ENCODE measurements around the gene SLC35C1. TPM values are rescaled to one million over a fixed set of nuclear protein-coding genes. Genes with fewer than 3 reads are reported as not detected.

Gene SLC35C1
- total RNA-seq: 1 to 10 TPM; 5.3 to 8.6 (median 7.2) TPM
- polyA plus RNA-seq: 10 to 100 TPM; 11.6 to 38.9 (median 20.4) TPM

GRCh38 chr11:45804761-45805304 lies at the start of gene SLC35C1:
Gene SLC35C1 (plus strand): TSS chr11:45805149. CDS start chr11:45805802, 653 bp downstream.
- intact Hi-C loops (cut with DNase I): loop anchor here (1.0 to 10.0 kb wide), 3 partner anchors 42 to 320 kb away; partner anchors contain the start of genes CRY2 and PHF21A
- 1% methylated on average over 49 of the region's 49 CpGs for WGBS, 2 donors
- peaks cover 0 to 7% (median 0%) of the 10 kb centered on the region in 4 donors for H3K36me3 ChIP-seq
- peak within 1 kb of the TSS; percentile 87 to 94 (median 89) for H3K27ac ChIP-seq
- H3K27me3 ChIP-seq: no peaks in the 10 kb centered on the region
- DNase-seq: peak; percentile 99
- TF ChIP-seq EP300 (IDR thresholded peaks at IDR 0.05) (no peak), CTCF (IDR thresholded peaks at IDR 0.05) (no peak), POLR2AphosphoS5 (IDR thresholded peaks at IDR 0.05) (peak; percentile 90 to 95 (median 95)), POLR2A (IDR thresholded peaks at IDR 0.05) (peak; percentile 68 to 90)
- no peaks in the 10 kb centered on the region for H3K9me3 ChIP-seq
- H3K4me3 ChIP-seq: peak within 1 kb of the TSS; percentile 63 to 92 (median 77)
- H3K4me1 ChIP-seq: peaks cover 0 to 47% (median 31%) of the 10 kb centered on the region in 4 donors

GRCh38 chr11:45755281-45755859 lies 49.6 kb upstream of the SLC35C1 start:
- H3K27ac ChIP-seq: peak overlapping the region in 1 of 4 donors; percentile 33
- no peaks in the 10 kb centered on the region for H3K36me3 ChIP-seq
- DNase-seq: no peak
- no peak for TF ChIP-seq POLR2A (IDR thresholded peaks at IDR 0.05)
- no peak for TF ChIP-seq EP300 (IDR thresholded peaks at IDR 0.05)
- no peak for TF ChIP-seq POLR2AphosphoS5 (IDR thresholded peaks at IDR 0.05)
- no peak for TF ChIP-seq CTCF (IDR thresholded peaks at IDR 0.05)
- intact Hi-C loops (cut with DNase I): no loop called here
- H3K4me1 ChIP-seq: peaks cover 0 to 18% (median 16%) of the 10 kb centered on the region in 4 donors
- H3K4me3 ChIP-seq: no peak overlapping the region
- no peaks in the 10 kb centered on the region for H3K9me3 ChIP-seq
- 53 to 59% methylated on average over 14 of the region's 14 CpGs for WGBS, 2 donors
- H3K27me3 ChIP-seq: peaks cover 0 to 23% (median 0%) of the 10 kb centered on the region in 3 donors

- H3K27me3 ChIP-seq: peaks cover 0 to 12% (median 0%) of the 10 kb centered on the region in 3 donors
- no peak overlapping the region for H3K4me3 ChIP-seq
- no peaks in the 10 kb centered on the region for H3K36me3 ChIP-seq
- 74 to 76% methylated on average over 13 of the region's 13 CpGs for WGBS, 2 donors
- no peaks in the 10 kb centered on the region for H3K9me3 ChIP-seq
- no peak for DNase-seq
- TF ChIP-seq EP300 (IDR thresholded peaks at IDR 0.05): no peak
- TF ChIP-seq POLR2AphosphoS5 (IDR thresholded peaks at IDR 0.05): no peak
- no peak for TF ChIP-seq CTCF (IDR thresholded peaks at IDR 0.05)
- TF ChIP-seq POLR2A (IDR thresholded peaks at IDR 0.05): no peak
- no peak overlapping the region for H3K27ac ChIP-seq
- intact Hi-C loops (cut with DNase I): no loop called here
- H3K4me1 ChIP-seq: peaks cover 0 to 18% (median 16%) of the 10 kb centered on the region in 4 donors
Measured at GRCh38 chr11:45756384-45757010, 48.5 kb upstream of the SLC35C1 start.

- Histone ChIP-seq H3K4me1 (peaks cover 0 to 18% (median 16%) of the 10 kb centered on the region in 4 donors), H3K36me3 (no peaks in the 10 kb centered on the region), H3K4me3 (no peak overlapping the region), H3K9me3 (no peaks in the 10 kb centered on the region), H3K27ac (no peak overlapping the region), H3K27me3 (peaks cover 0 to 9% (median 0%) of the 10 kb centered on the region in 3 donors)
- DNase-seq: no peak
- TF ChIP-seq CTCF (IDR thresholded peaks at IDR 0.05) (no peak), POLR2AphosphoS5 (IDR thresholded peaks at IDR 0.05) (no peak)
- intact Hi-C loops (cut with DNase I): no loop called here
- WGBS, 2 donors: 83% methylated on average over 7 of the region's 7 CpGs
Measured at GRCh38 chr11:45757672-45758071, 47.3 kb upstream of the SLC35C1 start.

Measured in sigmoid colon (tissue), 7 donors.